Stimulated activated naive CD8-positive, alpha-beta T cell treated with anti-CD3 and anti-CD28 coated beads, Interleukin-15, Interleukin-2, amounts not matched to agents 100 ng/mL and 50 ng/mL, for 24 hours (primary cell): ENCODE data around the gene PSMB7.

Experiments
- H3K27ac Mint-ChIP-seq: one replicate; pipeline ENCODE4 v1.8.0; 2021; ENCODE audit warnings: mild to moderate bottlenecking, mixed read lengths
- H3K27me3 Mint-ChIP-seq: one replicate; pipeline ENCODE4 v1.8.0; 2021; ENCODE audit warnings: mixed read lengths
- H3K36me3 Mint-ChIP-seq: one replicate; pipeline ENCODE4 v1.8.0; 2021; ENCODE audit warnings: low read depth, mixed read lengths
- H3K4me1 Mint-ChIP-seq: one replicate; pipeline ENCODE4 v1.8.0; 2021; ENCODE audit warnings: low read depth, mixed read lengths
- H3K4me3 Mint-ChIP-seq: one replicate; pipeline ENCODE4 v1.8.0; 2021; ENCODE audit warnings: mild to moderate bottlenecking, mixed read lengths
- H3K9me3 Mint-ChIP-seq: one replicate; pipeline ENCODE4 v1.8.0; 2021; ENCODE audit warnings: mixed read lengths

The PSMB7 gene

DNA sequence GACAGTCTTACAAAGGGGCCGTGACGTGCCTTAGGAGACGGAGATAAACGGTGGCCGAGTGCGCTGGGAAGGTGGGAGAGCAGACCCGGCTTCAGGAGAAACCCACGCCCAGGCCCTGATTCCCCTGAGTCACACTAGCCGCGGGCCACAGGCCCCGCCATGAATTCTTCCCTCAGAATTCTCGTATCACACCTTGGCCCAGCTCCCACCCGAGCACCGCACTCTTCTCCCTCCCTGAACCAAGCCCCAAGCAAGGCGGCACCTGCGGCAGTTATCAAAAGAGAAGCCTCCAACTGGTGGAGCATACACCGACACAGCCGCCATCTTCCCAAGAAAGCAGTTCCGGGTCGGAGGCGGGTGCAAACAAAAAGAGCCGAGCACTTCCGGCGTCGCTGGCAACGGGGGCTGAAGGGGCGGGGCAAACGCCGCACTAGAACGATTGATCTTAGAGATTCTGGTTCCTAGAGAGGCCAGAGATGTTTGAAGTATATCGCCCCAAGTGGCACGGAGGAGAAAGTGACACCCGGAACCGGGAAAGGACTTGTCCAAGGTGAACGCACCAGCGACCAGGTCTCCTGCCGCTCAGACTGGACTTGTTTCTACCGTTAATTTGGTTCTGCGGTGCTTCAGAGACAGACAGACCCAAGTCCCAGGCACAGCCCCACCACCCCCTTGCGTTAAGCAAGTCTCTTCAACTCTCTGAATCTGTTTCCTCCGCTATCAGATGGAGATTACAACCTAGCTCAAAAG is at the start of gene PSMB7:
PSMB7 (minus strand) TSS at position 341 of the 750 bp plus-strand sequence; CDS start at position 324, 17 bp downstream.
- H3K4me1 Mint-ChIP-seq = peaks cover 43% of the 10 kb centered on the region
- peaks cover 42% of the 10 kb centered on the region for H3K36me3 Mint-ChIP-seq
- peak within 1 kb of the TSS; percentile 99 for H3K4me3 Mint-ChIP-seq
- H3K27ac Mint-ChIP-seq = peak within 1 kb of the TSS; percentile 98
- H3K27me3 Mint-ChIP-seq = no peaks in the 10 kb centered on the region
- no peaks in the 10 kb centered on the region for H3K9me3 Mint-ChIP-seq

DNA sequence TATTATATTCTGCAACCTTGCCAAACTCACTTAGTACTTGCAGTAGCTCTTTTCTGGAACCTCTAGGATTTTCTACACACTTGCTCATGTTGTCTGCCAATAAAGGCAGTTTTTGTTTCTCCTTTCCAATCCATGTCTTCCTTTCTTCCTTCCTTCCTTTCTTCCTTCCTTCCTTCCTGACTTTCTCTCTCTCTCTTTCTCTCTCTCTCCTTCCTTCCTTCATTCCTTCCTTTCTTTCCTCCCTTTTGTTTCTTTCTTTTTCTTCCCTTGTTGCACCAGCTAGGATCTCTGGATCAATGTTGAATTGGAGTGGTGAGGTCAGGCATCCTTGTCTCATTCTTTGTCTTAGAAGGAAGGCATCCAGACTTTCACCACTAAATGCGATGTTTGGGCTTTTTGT is 47.5 kb upstream of the PSMB7 start:
- Mint-ChIP-seq H3K36me3 (no peaks in the 10 kb centered on the region), H3K4me1 (no peaks in the 10 kb centered on the region), H3K27me3 (peaks cover 9% of the 10 kb centered on the region), H3K9me3 (peaks cover 4% of the 10 kb centered on the region), H3K27ac (no peak overlapping the region), H3K4me3 (no peak overlapping the region)

DNA sequence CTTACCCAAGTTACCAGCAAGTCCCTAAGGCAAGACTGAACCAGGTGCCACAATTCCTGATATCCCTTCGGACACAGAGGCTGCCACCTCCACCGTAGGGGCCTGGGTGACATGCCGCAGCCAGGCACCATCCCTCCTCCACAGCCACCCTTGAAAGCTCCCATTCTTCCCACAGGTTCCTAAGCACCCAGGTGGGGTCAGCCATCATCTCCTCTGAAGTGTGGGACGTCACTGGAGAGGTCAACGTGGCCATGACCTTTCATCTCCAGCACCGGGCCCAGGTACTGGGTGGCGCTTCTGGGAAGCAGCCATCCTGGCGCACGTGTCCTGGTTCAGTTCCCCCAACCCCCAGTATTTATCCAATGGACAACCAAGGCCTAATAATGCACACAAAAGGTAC is 43.2 kb upstream of the PSMB7 start:
- Mint-ChIP-seq H3K9me3 (peaks cover 4% of the 10 kb centered on the region), H3K36me3 (no peaks in the 10 kb centered on the region), H3K4me3 (no peak overlapping the region), H3K4me1 (no peaks in the 10 kb centered on the region), H3K27ac (no peak overlapping the region), H3K27me3 (no peaks in the 10 kb centered on the region)

DNA sequence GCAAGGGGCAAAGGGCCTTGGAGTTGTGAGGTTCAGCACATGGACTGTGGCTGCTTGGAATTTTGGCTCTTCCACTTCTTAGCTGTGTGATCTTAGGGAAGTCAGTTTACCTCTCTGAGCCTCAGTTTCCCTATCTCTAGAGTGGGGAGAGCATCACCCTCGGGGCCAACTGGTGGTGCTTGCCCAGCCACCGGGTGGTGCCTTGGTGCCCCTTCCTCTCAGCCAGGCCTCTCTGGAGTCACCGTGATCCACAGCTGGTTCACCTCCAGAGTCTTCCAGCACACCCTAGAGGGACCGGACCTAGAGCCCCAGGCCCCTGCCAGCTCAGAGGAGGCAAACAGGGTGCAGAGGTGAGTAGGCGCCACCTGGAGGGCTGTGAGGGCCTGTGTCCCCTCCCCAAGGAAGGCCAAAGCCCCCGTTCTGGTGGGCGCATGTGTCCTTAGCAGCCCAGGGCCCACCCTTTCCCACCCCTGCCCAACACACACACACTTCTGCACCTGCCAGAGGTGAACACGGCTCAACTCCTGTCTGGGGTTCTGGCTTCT is 42.7 kb upstream of the PSMB7 start:
- no peaks in the 10 kb centered on the region for H3K27me3 Mint-ChIP-seq
- H3K9me3 Mint-ChIP-seq = peaks cover 4% of the 10 kb centered on the region
- no peak overlapping the region for H3K4me3 Mint-ChIP-seq
- H3K27ac Mint-ChIP-seq = no peak overlapping the region
- H3K36me3 Mint-ChIP-seq = no peaks in the 10 kb centered on the region
- H3K4me1 Mint-ChIP-seq = no peaks in the 10 kb centered on the region

DNA sequence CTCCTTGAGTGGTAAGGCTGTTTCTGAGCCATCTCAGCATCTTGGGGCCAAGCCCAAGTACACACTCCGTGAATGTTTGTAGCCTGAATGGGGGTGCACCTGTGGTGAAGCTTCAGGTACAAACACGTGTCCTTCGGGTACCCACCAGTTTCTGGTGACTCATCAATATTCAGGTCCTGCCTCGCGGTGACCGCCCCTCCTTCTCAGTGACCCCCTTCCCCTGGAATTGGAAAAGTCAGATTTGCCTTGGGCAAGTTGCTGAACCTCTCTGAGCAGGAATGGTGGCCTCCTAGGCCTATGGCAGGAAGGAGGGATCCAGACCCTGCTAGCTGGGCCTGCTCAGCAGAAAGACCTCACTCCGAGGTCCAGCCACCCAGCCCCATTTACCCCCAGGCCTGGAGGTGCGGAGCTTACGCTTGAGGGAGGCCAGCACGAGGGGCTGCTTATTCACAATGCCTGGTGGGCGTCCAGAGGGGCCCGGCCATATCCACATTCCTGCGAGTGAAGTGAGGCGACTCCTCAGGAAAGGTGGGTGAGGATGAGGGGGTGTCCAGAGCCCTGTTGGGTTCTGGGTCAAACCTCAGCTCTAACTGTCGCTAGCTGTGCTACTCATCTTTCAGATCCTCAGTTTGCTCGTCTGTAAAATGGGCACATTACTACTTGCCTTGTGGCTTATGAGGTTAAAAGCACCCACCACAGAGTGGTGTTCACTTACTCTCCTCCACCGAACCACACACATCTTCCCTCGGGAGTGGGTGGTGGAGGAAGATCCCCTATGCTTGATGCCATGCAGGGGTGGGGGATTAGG is 42.0 kb upstream of the PSMB7 start:
- Mint-ChIP-seq H3K27ac (no peak overlapping the region), H3K4me3 (no peak overlapping the region), H3K9me3 (peaks cover 4% of the 10 kb centered on the region), H3K4me1 (no peaks in the 10 kb centered on the region), H3K36me3 (no peaks in the 10 kb centered on the region), H3K27me3 (peaks cover 5% of the 10 kb centered on the region)

DNA sequence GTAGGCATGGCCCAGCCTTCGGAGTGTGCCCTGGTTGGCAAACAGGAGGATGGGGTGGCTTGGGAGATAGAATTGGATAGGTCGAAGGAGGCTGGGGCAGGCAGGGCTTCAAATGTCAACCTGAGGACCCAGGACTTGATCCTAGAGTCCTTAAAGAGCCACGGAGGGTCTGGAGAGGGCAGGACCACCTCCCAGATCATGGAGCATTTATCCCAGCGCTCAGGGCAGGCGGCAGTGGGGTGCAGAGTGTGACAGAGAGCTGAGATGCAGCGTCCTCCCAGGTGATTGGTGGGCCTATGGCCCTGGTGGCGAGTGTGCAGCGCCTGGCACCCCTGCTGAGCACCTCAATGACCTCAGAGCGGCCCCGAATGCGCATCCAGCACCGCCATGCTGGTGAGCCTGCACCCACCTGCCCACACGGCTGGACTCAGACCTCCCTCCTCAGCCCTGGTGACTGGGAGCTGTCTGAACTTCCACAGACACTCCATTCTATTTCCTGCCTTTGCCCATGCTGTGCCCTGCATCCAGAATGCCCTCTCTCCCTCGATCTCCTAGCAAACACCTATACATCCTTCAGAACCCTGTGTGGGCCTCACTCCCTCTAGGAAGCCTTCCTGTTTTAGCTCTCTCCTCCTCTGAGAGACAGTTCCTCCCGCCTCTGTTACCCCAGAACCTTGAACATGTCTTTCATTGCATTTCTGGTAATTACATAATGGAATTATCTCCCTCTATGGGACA is 41.3 kb upstream of the PSMB7 start:
- no peaks in the 10 kb centered on the region for H3K4me1 Mint-ChIP-seq
- H3K27ac Mint-ChIP-seq = no peak overlapping the region
- peaks cover 4% of the 10 kb centered on the region for H3K9me3 Mint-ChIP-seq
- peaks cover 11% of the 10 kb centered on the region for H3K27me3 Mint-ChIP-seq
- no peaks in the 10 kb centered on the region for H3K36me3 Mint-ChIP-seq
- H3K4me3 Mint-ChIP-seq = no peak overlapping the region

DNA sequence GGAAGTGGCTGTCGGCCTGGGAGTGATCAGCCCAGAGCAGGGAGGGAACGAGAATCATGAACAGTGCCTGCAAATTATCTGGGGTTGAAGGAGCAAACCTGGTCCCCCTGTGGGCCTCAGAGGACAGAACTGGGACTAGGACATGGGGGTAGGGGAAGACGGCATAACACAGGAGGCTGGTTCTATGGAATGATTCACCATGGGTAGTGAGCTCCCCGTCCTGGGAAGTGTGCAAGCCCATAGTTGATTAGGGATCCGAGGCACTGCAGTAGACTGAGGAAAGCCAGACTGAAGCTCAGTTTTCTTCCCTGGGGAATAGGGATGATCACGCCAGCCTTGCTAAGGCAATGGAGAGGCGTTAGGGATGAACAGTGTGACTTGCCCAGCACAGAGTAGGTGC is 40.6 kb upstream of the PSMB7 start:
- no peaks in the 10 kb centered on the region for H3K4me1 Mint-ChIP-seq
- H3K27ac Mint-ChIP-seq = no peak overlapping the region
- H3K27me3 Mint-ChIP-seq = peaks cover 18% of the 10 kb centered on the region
- H3K36me3 Mint-ChIP-seq = no peaks in the 10 kb centered on the region
- no peak overlapping the region for H3K4me3 Mint-ChIP-seq
- peaks cover 4% of the 10 kb centered on the region for H3K9me3 Mint-ChIP-seq

DNA sequence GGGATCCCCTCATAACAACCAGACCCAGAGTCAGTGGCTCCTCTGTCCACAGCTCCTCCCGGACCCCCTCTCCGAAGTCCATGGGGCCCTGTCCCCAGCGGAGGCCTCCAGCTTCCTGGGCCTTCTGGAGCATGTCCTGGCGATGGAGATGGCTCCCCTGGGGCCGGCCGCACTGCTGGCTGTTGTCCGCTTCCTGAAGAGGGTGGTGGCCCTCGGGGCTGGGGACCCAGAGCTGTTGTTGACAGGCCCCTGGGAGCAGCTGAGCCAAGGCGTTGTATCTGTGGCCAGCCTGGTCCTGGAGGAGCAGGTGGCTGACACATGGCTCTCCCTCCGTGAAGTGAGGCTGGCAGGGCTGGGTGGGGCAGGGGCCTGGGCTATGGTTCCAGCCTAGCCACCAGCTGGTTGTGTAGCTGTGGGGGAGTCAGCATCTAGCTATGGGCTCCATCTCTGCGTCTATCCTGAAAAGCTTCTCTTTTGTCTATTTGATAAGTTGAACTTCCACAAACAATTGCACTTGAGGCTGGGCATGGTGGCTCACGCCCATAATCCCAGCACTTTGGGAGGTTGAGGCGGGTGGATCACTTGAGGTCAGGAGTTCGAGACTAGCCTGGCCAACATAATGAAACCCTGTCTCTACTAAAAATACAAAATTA is 39.7 kb upstream of the PSMB7 start:
- Mint-ChIP-seq H3K27ac (no peak overlapping the region), H3K9me3 (no peaks in the 10 kb centered on the region), H3K27me3 (peaks cover 25% of the 10 kb centered on the region), H3K36me3 (no peaks in the 10 kb centered on the region), H3K4me1 (no peaks in the 10 kb centered on the region), H3K4me3 (no peak overlapping the region)

DNA sequence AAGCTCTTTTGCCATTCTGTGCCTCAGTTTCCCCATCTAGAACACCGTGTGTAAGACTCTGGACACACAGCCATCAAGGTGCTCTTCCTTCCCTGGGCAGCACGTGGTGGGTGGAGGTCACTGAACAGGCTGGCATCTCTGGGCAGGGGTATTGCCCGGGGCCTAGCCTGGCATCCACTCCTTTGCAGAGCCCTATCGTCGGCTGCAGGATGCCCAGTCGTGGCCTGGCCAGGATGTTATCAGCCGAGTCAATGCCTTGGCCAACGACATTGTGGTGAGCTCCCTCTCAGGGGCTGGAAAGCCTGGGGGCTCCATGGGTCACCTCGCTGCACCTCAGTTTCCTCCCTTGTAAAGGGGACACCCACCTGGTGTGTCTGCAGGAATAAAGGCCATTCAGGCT is 39.1 kb upstream of the PSMB7 start:
- H3K4me1 Mint-ChIP-seq = no peaks in the 10 kb centered on the region
- H3K36me3 Mint-ChIP-seq = no peaks in the 10 kb centered on the region
- peaks cover 31% of the 10 kb centered on the region for H3K27me3 Mint-ChIP-seq
- no peak overlapping the region for H3K4me3 Mint-ChIP-seq
- H3K27ac Mint-ChIP-seq = no peak overlapping the region
- H3K9me3 Mint-ChIP-seq = no peaks in the 10 kb centered on the region

DNA sequence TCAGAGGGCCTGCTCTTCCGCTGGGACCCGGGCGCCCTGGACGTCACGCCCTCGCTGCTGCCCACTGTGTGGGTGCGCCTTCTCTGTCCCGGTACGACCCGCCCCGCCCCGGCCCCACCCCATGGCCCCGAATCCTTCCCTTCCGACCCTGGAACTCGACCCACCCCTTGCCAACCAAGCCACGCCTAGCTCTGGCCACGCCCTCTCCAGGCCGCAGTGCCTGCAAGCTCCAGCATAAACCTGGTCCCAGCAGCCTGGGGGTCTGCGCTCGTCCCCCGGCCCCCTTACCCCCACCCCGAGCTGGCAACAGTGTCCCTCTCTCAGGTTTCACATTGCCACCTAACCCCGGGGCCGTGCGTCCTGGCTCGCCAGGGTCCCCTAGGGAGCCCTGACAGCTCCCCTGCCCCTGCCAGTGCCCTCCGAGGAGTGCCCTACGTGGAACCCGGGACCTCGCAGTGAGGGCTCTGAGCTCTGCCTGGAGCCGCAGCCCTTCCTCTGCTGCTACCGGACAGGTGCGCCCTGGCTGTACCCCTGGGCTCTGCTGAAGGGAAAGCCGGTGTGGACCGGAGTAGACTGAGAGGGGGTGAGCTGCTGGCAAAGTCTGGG is 38.4 kb upstream of the PSMB7 start:
- Mint-ChIP-seq H3K27ac (no peak overlapping the region), H3K36me3 (no peaks in the 10 kb centered on the region), H3K4me3 (no peak overlapping the region), H3K4me1 (no peaks in the 10 kb centered on the region), H3K9me3 (no peaks in the 10 kb centered on the region), H3K27me3 (peaks cover 33% of the 10 kb centered on the region)

DNA sequence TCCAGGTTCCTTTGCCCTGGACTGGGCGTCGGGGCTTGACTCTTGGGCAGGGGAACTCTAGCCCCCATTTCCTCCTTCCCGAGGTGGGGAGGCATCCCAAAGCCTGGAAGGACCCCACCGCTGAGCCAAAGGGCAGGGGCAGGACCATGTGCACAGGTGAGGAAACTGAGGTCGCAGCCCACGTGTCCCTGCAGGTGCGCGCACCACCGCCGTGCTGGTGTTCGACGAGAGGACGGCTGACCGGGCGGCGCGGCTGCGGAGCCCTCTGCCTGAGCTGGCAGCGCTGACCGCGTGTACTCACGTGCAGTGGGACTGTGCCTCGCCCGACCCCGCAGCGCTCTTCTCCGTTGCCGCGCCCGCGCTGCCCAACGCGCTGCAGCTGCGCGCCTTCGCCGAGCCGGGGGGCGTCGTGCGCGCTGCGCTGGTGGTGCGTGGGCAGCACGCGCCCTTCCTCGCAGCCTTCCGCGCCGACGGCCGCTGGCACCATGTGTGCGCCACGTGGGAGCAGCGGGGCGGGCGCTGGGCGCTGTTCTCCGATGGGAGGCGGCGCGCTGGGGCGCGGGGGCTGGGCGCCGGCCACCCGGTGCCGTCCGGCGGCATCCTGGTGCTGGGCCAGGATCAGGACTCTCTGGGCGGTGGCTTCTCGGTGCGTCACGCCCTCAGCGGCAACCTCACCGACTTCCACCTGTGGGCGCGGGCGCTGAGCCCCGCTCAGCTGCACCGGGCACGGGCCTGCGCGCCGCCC is 37.8 kb upstream of the PSMB7 start:
- Mint-ChIP-seq H3K36me3 (no peaks in the 10 kb centered on the region), H3K4me3 (no peak overlapping the region), H3K4me1 (no peaks in the 10 kb centered on the region), H3K27ac (no peak overlapping the region), H3K9me3 (no peaks in the 10 kb centered on the region), H3K27me3 (peaks cover 33% of the 10 kb centered on the region)

DNA sequence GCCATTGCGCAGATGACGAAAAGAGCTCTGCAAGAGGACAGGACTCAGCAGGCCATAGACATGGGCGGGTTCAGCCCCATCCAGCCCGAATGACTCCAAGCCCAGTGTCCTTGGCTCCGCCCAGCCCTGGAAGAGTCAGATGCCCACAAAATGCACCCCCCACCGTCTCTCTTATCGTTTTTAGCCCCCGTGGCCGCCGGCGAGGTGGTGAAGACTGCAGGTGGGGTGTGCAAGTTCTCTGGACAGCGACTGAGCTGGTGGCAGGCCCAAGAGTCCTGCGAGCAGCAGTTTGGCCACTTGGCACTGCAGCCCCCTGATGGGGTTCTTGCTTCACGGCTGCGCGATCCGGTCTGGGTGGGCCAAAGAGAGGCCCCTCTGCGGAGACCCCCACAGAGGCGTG is 37.1 kb upstream of the PSMB7 start:
- Mint-ChIP-seq H3K4me1 (no peaks in the 10 kb centered on the region), H3K4me3 (no peak overlapping the region), H3K27ac (no peak overlapping the region), H3K27me3 (peaks cover 33% of the 10 kb centered on the region), H3K36me3 (no peaks in the 10 kb centered on the region), H3K9me3 (no peaks in the 10 kb centered on the region)

DNA sequence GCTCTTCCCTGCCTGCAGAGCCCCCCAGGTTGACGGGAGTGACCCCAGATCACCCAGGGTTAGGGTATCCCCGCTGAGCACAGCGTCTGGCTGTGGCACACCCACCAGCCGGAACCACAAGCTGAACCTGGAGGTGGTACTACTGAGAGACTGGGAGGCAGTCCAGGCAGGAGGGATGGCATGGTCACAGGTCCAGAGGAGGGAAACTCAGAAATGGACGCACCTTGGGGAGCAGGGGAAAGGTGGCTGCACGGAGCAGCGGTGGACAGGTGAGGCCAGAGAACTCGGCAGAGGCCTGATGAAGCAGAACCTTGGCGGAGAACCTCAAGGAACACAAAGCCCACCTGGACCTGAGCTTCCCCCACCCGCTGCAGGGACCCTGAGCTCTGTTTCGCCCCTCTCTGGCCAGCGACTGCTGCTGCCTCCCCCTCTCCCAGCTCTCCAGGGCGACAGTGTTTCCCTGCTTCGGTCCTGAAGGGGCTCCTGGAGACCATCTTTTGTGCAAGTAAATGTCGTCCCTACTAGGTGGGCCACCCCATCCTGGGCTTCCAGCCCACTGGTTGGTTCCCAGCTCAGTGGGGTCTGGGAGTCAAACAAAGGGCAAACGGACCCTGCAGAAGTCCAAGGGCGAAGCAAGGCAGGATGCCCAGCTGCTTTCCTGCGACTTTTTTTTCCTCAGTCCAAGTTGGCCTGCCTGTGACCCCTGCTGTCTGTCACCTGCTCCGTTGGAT is 35.9 kb upstream of the PSMB7 start:
- Mint-ChIP-seq H3K4me3 (no peak overlapping the region), H3K36me3 (no peaks in the 10 kb centered on the region), H3K9me3 (no peaks in the 10 kb centered on the region), H3K27me3 (peaks cover 33% of the 10 kb centered on the region), H3K27ac (no peak overlapping the region), H3K4me1 (no peaks in the 10 kb centered on the region)
